ENCODE data around the gene CDON. TPM values are rescaled to one million over a fixed set of nuclear protein-coding genes. Genes with fewer than 3 reads are reported as not detected.

The CDON gene
- total and polyA plus RNA-seq, 2 of the 13 experiments (the other 11 are each of a cell fraction or from before 2014, with no cell fraction given) = 9.6 to 12.8 TPM

DNA sequence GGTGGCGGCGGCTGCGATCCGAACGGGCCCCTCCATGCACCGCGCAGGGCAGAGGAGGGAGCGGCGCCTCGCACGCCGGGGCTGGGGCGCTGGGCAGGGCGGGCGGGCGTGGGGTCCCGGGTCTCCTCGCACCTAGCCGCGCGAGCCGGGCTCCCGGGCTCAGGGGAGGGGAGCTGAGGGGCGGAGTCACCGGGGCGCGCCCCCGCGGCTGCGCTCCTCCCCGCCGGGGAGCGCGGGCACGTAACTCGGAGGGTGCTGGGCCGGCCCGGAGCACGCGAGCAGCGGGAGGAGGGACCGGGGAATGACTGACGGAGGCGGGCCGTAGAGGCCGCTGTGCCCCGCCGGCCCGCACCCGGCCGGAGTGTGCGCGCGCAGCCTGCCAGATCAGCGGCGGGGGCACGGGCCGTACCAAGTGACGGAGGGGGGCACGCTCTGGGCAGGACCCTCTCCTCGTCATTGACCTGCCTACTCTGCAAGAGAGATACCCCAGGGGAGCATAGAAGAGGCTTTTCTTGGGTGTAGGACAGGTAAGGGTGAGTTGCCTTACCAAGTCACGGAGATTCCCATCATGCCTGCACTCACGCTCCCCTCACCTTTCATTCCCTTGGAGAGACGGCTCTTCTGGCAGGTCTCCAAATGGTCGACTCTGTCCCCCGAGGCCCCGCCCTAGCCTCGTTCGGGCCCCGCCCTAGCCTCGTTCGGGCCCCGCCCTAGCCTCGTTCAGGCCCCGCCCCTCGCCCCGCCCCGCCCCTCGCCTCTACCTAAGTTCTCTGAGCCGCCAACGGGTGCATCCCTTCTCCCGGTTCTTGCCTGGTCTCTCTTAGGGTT is at the start of gene CDON (continued):
- TF ChIP-seq, protein P1, sequence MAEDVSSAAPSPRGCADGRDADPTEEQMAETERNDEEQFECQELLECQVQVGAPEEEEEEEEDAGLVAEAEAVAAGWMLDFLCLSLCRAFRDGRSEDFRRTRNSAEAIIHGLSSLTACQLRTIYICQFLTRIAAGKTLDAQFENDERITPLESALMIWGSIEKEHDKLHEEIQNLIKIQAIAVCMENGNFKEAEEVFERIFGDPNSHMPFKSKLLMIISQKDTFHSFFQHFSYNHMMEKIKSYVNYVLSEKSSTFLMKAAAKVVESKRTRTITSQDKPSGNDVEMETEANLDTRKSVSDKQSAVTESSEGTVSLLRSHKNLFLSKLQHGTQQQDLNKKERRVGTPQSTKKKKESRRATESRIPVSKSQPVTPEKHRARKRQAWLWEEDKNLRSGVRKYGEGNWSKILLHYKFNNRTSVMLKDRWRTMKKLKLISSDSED (CRISPR knock-in tag; IDR thresholded peaks at IDR 0.05) = no peak
- TF ChIP-seq ETV6 (CRISPR knock-in tag; conservative IDR thresholded peaks at IDR 0.05) = no peak
- TF ChIP-seq RAD51 (IDR thresholded peaks at IDR 0.05; ENCODE audit: borderline replicate concordance) = no peak
- TF ChIP-seq, protein P2, sequence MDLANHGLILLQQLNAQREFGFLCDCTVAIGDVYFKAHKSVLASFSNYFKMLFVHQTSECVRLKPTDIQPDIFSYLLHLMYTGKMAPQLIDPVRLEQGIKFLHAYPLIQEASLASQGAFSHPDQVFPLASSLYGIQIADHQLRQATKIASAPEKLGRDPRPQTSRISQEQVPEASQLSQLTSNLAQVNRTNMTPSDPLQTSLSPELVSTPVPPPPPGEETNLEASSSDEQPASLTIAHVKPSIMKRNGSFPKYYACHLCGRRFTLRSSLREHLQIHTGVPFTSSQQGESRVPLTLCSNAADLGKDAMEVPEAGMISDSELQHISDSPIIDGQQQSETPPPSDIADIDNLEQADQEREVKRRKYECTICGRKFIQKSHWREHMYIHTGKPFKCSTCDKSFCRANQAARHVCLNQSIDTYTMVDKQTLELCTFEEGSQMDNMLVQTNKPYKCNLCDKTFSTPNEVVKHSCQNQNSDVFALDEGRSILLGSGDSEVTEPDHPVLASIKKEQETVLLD (CRISPR knock-in tag; IDR thresholded peaks at IDR 0.05; ENCODE audit: low read depth) = peak; percentile 67
- no peak for TF ChIP-seq FOXA1 (IDR thresholded peaks at IDR 0.05)
- no peak for TF ChIP-seq FOXA1 (CRISPR knock-in tag; IDR thresholded peaks at IDR 0.05)
- TF ChIP-seq MXI1 (IDR thresholded peaks at IDR 0.05; ENCODE audit: borderline replicate concordance, low read depth, low read length) = peak; percentile 85; the same call in 1 of the 3 replicates
- TF ChIP-seq, protein P3, sequence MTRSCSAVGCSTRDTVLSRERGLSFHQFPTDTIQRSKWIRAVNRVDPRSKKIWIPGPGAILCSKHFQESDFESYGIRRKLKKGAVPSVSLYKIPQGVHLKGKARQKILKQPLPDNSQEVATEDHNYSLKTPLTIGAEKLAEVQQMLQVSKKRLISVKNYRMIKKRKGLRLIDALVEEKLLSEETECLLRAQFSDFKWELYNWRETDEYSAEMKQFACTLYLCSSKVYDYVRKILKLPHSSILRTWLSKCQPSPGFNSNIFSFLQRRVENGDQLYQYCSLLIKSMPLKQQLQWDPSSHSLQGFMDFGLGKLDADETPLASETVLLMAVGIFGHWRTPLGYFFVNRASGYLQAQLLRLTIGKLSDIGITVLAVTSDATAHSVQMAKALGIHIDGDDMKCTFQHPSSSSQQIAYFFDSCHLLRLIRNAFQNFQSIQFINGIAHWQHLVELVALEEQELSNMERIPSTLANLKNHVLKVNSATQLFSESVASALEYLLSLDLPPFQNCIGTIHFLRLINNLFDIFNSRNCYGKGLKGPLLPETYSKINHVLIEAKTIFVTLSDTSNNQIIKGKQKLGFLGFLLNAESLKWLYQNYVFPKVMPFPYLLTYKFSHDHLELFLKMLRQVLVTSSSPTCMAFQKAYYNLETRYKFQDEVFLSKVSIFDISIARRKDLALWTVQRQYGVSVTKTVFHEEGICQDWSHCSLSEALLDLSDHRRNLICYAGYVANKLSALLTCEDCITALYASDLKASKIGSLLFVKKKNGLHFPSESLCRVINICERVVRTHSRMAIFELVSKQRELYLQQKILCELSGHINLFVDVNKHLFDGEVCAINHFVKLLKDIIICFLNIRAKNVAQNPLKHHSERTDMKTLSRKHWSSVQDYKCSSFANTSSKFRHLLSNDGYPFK (CRISPR knock-in tag; IDR thresholded peaks at IDR 0.05; ENCODE audit: borderline replicate concordance) = 0 out of 2 replicates have a peak, but pooled peaks have one; percentile 56
- no peak for TF ChIP-seq SSRP1 (CRISPR knock-in tag; IDR thresholded peaks at IDR 0.05)
- no peak for TF ChIP-seq FOXM1 (CRISPR knock-in tag; IDR thresholded peaks at IDR 0.05)
- TF ChIP-seq THYN1 (CRISPR knock-in tag; IDR thresholded peaks at IDR 0.05; ENCODE audit: borderline replicate concordance, low read depth) = no peak
- TF ChIP-seq MIER2 (CRISPR knock-in tag; IDR thresholded peaks at IDR 0.05) = no peak
- TF ChIP-seq, protein P4, sequence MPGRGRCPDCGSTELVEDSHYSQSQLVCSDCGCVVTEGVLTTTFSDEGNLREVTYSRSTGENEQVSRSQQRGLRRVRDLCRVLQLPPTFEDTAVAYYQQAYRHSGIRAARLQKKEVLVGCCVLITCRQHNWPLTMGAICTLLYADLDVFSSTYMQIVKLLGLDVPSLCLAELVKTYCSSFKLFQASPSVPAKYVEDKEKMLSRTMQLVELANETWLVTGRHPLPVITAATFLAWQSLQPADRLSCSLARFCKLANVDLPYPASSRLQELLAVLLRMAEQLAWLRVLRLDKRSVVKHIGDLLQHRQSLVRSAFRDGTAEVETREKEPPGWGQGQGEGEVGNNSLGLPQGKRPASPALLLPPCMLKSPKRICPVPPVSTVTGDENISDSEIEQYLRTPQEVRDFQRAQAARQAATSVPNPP (CRISPR knock-in tag; IDR thresholded peaks at IDR 0.05) = no peak
- no peak for TF ChIP-seq FOXO1 (CRISPR knock-in tag; IDR thresholded peaks at IDR 0.05)
- no peak for TF ChIP-seq ZNF496 (CRISPR knock-in tag; IDR thresholded peaks at IDR 0.05; ENCODE audit: insufficient replicate concordance)
- no peak for TF ChIP-seq ARHGAP35 (CRISPR knock-in tag; IDR thresholded peaks at IDR 0.05; ENCODE audit: borderline replicate concordance)
- TF ChIP-seq, protein P5, sequence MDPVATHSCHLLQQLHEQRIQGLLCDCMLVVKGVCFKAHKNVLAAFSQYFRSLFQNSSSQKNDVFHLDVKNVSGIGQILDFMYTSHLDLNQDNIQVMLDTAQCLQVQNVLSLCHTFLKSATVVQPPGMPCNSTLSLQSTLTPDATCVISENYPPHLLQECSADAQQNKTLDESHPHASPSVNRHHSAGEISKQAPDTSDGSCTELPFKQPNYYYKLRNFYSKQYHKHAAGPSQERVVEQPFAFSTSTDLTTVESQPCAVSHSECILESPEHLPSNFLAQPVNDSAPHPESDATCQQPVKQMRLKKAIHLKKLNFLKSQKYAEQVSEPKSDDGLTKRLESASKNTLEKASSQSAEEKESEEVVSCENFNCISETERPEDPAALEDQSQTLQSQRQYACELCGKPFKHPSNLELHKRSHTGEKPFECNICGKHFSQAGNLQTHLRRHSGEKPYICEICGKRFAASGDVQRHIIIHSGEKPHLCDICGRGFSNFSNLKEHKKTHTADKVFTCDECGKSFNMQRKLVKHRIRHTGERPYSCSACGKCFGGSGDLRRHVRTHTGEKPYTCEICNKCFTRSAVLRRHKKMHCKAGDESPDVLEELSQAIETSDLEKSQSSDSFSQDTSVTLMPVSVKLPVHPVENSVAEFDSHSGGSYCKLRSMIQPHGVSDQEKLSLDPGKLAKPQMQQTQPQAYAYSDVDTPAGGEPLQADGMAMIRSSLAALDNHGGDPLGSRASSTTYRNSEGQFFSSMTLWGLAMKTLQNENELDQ (CRISPR knock-in tag; IDR thresholded peaks at IDR 0.05; ENCODE audit: borderline replicate concordance) = no peak
- no peak for TF ChIP-seq ZNF816 (CRISPR knock-in tag; IDR thresholded peaks at IDR 0.05; ENCODE audit: borderline replicate concordance)
- no peak for TF ChIP-seq AKAP8 (CRISPR knock-in tag; IDR thresholded peaks at IDR 0.05)

Measured in HepG2 (cell line).